GM19452 (cell line): ENCODE measurements around the gene CBX2.

Experiments
- ATAC-seq: cut with Tn5 transposase; IDR thresholded peaks from one replicate; pipeline ENCODE4 v1.9.1; 2021; ENCODE audit not compliant: unreplicated experiment

The CBX2 gene

DNA sequence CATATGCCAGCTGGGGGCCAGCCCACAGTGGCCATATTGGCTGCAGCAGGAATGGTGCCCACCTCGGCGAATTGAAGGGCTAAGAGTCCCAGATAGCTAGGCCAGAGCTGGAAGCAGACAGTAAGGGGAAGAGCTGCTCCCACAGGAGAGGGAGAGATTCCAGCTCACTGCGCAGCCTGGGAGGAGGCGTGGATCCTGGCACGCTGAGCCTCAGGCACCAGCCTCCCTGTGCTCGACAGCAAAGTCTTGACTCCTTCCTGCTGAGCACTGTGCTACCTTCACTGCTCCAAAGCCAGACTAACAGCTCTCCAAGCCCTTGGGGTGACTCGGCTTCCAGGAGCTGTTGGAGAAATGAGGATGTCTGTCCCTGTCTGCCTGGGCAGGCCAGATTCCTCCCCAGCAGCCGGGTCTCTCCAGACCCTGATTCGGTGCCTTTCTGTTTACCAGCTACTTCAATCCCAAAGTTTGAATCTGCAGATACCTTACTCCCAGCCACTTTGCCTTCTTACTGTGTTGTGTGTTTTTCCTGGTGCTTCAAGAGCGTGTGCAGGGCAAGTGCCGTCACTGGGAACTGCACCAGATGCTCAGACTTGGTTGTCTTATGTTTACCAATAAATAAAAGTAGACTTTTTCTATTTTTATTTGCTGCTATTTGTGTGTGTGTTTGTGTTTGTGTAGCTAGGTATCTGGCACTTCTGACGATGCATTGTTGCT lies 9.1 kb downstream of the CBX2 start:
- no peak for ATAC-seq

DNA sequence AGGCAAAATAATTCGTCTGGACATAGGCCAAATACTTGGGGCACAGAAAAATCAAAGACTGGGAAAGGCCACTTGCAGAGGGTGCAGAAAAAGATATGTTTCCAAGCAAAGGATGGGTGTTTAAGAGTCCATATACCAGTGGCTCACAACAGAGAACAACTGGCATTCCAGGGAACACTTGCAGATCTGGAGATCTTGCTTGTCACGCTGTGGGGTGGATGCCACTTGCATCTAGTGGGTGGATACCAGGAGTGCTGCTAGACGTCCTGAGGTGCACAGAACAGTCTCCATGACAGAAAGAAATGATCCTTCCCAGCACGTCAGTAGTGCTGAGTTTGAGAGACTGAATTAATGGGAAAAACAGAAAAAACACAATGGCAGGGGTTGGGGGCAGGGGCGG lies 10.5 kb downstream of the CBX2 start:
- ATAC-seq, result no peak

DNA sequence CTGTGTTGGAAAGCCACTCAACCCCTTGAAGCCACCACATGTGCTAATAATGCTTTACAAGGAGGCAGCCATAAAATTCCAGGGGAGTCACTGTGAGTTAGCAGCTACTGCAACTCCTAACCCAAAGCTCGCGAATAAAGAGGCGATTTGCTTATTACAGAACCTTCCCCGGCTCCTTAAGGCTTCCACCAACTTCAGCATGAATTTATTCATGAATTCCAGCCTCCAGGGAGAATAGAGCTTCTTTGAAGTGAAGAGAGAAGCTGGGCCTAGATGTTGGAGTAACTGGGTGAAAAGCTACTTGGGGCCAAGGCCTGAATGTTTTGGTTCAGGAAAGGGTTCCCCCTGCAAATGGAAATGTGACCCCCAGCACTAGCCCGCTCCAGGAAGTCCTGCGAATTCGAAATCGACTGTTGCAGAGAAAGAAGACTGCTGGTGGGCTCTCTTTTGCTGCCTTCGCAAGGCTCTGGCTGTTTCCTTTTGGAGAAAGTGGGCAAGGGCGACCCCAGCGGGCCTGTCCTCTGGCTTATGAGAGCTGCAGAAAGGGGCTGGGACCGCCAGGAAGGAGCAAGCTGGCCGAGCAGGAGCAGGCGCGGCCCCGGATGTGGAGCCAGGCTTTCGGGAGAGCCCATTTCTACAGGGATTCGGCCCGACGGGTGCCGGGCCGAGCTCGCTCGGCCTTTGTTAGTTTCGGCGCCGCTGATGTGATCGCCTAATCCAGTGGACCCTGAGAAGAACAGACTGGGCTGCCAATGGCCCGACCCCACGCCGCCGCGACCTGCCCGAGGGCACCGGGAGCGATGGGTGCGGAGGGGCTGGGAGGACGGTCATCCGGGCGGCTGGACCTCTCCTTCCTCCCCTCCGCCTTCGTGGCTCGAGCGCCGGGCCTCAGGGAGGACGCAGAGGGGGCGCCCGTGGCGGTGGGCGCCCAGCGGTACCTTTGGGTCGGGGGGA lies 11.3 kb downstream of the CBX2 start:
- ATAC-seq, result no peak

DNA sequence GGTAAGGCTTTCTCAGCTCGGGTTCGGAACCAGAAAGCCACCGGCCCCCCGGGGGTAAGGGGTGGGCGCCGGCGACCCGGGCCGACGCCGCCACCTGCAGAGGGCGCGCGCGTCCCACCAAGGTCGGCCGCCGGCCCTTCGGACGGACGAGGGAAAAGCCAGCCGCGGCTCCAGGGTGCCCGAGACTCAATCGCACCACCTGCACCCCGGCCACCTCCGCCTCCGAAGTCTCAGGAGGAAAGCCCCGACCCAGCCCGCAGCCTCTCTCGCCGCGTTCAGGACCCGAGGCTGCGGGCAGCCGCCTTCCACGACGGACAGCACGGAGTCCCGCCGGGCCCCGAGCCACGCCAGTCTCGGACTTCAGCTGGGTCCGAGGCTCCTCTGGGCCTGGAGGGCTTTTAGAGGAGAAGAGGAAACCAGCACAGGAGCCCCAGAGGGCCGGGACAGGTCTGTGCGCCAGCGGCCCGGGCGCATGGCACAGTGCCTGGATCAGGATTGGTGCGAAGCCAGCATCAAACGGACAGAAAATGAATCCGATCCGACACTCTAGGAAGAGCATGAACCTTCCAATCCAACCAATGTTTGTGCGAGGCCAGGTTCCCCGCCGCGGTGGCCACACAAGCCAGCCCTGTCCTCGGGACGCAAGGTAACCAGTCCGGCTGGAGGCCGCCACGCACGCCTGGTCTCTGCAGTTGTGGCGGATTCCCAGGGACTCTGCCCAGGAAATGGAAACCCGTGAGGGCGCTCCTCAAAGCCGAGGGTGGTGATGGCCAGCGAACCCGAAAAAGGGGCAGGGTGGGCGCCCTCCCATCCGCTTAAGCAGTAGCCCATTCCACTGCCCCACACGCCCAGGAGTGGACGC lies 12.2 kb downstream of the CBX2 start:
- no peak for ATAC-seq

DNA sequence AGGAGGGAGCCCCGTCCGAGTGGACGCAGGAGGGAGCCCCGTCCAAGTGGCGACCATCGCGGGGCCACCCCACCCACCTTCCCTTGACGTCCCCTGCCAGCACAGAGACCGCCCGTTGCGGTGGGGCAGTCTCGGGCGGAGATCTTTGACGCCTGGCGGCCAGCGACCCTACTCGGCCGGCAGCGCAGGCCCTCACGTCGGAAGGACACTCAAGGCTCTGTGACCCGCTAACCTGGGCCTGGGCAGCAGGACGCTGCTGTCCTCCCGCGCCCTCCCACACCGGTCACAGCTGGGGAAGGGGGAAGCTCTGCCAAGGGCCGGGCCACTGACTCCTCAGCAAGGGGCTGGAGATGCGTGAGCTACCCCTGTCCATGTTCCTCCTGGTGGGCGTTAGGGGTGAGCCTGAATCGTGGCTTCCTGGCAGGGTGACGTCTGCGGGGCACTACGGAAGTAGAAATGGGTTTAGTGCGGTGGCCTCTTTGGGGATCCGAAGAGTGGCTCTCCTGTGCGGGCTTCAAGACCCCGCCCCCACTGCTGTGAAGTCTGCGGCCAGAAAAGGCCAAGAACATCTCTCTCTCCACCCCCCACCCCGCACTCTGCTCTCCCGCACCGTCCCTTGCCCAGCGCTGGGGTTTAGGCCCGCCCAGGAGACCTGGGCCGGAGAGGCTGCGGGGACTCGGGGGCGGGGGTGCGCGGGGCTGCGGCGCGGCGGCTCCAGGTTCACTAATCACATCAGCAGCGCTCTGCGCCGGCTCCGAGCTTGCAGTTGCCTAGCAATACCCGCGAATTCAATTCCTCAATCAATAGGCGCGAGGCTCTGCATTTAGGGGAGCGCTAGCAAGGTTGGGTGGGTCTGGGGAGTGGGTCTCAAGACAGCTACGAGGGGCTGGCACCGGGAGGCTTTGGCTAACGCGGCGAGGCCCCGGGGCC lies 13.1 kb downstream of the CBX2 start:
- no peak for ATAC-seq

DNA sequence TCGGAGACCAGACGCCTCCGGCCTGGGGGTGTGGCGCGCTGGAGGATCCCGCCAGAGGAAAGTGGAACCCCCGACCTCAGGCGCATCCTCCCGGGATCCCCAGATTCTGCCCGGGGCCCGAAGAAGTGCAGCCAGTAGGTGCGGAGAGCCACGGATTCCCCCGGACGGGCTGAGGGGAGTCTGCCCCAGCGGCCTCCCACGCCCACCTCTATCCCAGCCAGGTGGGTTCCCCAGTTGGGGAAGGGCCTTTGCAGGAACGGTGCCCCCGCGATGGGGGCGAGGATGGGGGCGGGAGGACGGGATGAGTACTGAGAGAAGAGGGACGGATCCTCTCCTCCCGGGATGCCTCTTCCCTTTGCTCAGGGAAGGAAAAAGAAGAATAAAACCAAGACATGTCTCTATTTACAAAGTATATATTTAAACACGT lies 13.8 kb downstream of the CBX2 start:
- no peak for ATAC-seq

DNA sequence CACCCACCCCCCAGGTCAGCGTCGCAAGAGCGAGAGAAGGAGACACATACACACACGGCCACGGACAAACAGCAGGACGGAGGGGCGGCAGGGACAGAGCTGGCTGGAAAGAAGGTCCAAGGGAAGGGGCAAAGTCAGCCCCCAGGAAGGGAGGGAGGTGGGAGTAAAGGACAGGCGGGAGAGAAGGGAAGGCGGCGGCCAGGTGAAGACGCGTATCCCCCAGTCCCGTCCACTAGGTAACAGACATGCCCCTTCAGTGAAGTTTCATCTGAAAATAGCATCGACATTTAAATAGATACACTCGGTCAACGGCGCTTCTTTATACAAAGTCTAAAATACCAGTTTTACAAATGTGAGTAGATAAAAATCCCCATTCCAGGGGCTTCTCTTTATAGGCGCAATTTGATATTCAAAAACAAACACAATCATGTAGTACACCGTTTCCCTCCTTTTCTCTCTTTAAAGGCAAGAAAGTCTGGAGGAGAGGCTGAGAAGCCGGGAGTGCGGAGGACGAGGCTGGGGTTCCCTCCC lies 14.5 kb downstream of the CBX2 start:
- no peak for ATAC-seq

DNA sequence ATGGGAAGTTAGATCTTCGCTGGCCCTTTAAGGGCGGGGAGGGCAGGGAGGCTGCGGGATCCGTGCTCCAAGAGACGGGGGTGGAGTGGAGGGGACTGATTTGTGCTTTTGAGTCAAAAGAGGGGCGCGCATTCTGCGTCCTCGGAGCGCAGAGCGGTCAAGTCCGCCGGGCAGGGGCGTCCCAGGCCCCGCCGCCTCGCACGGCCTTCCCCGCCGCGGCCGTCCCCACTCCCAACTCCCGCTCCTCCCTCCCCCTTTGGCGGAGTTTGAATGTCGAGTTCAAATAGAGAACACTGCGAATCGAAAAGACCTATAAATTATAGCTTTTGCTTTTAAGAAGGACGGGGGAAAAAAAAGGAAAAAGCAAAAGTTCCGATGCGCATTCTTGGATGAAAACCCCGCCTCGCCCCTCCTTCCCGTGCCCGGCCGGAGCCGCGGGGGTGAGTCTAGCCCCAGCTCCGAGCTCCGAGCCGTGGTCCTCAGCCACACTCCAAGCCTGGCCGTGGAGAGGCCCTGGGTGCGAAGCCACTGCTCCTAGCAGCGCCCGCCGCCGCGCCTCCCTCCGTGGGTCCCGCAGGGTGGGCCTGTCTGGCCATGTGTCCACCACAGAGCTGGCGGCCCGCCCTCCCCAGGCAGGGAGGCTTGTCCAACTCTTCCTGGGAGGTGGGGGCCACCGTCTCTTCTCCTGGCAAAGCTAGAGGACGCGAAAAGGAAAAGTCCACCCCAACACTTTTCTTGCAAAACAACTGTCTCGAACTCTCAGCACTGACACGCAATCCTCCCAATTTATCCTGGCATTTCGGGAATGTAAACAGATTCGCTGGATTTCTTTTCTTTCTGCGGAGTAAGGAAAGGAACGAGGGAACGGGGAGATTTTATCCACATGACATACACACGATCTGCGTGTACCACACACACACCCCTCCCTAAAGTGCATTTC lies 15.3 kb downstream of the CBX2 start:
- no peak for ATAC-seq

DNA sequence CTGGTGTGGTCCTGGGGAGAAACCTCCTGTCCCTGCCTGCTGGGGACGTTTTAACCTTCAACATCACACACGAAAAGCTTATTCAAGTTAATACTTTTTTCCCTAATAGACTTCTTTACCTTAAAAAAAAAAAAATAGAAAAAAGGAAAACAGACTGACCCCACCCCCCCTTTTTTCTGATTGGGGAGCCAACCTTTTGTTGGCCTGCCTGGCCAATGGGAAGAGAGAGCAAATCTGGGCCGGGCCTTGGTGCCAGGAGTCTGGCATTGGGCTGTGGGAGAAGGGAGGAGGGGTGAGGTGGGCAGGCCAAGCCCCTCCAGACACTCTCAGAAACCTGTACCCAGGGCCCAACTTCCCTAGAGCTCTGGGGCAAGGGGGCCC lies 16.0 kb downstream of the CBX2 start:
- no peak for ATAC-seq

DNA sequence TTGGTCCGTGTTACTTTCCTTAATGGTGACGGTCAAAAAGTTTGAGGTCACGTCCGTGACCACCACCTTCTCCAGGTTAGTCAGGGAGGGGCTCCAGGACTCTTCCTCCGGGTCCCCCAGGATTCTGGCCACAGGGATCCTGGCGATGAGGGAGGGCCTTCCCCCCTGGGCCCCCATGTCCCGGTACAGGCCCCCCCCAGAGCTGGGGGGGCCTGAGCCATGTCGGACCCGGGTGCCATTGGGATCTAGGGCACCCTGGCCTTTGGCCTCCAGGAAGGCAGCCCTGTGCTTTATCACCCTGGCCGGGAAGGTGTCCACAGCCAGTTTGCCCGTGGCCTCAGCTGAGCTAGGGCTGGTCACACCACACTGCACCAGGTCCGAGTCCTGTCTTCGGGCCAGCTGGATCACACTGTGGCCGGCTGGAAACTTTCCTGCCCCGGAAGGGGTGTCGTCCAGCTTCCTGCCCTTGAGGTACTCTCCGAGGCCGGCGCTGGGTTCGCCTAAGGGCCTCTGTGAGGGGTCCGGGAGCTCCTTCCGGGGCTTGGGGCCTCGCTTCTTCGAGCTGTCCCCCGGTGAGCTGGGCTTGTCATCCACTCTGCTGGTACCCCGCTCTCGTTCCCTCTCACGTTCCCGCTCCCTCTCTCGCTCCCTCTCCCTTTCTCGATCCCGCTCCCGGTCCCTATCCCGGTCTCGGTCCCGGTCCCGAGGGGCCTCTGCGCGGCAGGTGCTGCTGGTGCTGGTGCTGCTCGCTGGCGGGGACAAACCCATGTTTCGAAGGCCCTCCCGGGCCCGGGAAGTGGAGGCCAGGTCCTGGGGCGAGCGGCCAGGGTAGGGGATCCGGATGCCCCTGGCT lies 16.9 kb downstream of the CBX2 start:
- ATAC-seq, result no peak

DNA sequence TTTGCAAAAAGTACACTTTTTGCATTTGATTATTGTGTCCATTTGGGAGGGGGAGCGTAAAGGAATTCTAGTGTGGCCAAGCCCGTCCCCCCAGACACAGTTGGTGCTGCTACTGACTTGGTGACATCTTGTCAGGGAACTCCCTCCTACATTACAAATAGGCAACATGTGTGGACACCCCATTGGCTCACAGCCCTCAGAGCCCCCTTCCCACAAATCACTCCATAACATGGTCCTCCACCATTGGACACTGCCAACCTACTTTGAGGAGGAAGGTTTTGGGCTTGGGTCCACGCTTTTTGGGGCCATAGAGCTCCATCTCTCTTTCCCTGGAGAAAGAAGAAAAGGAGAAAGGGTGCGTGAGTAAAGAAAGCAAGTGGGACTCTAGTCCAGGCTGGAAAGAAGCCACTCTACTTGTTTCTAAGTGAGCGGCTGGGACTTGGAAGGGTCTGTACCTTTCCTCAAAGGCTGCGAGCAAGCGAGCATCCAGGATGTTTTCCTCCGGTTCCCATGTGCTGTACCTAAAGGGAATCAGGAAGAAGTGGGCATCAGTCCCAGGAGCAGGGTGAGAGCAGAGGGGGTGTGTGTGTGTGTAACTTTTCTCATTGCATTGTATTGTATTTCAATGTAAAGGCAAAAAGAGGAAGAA lies 18.0 kb downstream of the CBX2 start:
- ATAC-seq, result no peak

DNA sequence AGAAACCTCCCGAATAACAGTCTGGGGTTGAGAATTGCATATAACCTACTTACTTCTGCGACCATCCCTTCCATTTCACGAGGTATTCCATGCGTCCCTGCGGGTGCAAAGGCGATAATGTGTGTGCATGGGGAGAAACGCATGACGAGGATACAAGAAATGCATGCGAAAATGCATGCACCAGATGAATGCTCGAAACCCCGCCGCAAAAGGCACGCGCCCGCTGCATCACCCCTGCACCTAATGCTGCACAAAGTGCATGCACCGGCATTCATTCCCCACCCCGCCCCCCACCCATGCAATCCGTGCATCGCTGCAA lies 18.5 kb downstream of the CBX2 start:
- no peak for ATAC-seq

DNA sequence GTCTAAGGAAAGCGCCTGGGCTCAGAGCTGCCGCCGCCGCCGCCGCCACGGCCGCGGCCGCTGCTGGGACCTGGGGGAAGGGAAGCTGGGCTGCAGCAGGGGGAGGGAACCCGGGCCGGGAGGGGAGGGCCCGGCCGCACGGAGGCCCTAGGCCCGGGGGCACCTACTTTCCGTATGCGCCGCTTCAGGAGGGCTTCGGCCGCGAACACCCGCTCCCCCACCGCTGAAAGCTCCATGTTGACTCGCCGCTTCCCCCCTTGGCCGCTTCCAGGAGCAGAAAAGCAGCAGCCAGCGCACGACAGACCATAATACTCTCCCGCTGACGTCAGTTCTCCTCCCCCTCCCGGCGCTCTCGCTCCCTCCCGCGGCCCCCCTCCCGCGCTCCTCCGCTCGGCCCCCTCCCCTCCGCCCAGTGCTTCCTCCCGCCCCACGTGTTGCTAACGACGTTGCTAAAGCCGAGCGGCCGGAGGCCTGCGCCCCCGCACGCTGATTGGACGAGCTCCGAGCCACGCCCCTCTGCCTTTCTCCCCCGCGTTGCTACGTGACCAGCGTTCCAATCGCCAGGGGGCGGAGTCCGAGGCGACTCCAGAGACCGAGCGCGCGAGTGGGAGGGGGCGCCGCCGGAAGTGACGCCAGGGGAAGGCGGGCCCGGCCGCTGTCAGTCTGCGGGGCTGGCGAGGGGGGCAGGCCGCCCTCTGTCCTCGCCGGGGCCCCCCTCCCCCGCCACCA lies 19.0 kb downstream of the CBX2 start, which contains the start of gene CBX8:
TSS of gene CBX8 (minus strand) at position 315 of the 729 bp plus-strand sequence. CDS start at position 236, 79 bp downstream.
- ATAC-seq, result peak; percentile 88

DNA sequence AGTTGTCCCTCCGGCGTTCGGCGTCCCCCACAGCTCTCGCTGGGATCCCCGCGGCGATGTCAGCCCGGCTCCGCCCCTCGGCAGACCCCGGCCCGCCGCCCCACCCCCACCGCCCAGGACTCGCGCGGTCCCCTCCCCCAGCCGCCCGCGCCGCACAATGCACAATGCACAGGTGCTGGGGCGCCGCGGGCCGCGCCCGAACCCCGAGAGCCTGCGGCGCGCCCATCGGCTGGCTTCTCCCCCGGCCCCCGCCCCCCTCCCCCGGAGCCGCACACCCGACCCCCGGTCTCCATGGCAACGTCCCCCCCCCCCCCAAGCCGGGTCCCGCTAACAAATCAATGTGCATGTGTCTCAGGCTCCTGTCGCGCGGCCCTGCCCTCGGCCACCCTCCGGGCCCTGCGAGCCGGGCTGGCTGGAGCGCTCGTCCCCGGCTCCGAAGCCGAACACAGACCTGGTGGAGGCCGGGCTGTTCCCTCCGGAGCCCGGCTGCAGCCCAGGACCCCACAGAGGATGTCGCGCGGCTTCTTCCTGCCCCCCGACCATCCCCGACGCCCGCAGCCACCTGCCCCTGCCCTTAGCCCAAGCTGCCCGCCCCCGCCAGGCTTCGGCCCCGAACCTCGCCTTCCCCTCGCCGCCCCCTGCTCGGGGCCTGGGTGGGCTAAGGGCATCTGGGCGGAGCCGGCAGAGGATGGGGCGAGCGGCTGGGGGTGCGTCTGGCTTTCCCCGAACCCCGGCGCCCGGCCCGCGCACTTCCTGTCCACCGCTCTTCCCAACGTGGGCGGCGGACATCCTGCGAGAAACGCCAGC lies 19.7 kb downstream of the CBX2 start:
- peak; percentile 11 for ATAC-seq

DNA sequence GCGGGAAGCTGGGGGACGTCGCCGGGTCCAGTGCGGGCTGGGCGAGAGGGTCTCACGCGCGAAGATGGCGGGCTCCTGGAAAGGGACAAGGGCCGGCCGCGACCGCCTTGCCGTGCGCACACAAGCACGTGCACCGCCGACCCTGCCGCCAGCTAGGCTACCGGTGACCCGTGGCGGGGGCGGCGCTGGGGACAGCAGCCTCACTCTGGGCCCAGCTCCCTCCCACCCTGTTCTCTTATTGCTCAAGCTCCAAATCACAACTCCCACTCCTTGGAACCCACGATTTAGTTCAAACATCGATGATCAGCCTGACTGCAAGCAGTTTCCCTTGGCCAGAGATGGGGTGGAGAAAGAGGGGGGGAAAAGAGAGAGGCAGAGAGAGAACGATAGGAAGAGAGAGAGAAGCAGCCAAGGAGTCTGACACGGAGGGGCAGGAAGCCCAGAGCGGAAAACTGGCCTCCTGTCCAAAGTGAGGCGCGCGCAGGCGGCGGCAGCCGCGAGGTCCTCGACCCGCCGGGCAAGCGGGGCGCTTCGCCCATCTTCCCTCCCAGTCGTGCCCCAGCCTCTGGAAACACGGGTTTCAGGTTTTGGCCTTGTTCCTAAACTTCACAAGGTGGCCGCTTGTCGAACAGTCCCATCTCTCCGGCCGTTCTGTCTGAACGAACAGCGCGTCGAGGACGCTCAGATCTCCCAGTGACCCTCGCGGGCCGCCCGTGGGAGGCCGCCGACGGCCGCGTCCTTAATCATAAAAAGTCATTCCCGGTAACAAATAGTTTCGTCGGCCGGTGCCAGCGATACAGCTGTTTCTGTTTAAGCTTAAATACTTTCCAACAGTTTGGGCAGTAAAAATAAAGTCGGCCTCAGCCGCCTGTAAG lies 20.6 kb downstream of the CBX2 start:
- no peak for ATAC-seq
